HepG2 (cell line): Measurements from ENCODE around the gene PDE9A. TPM values are rescaled to one million over a fixed set of nuclear protein-coding genes. Genes with fewer than 3 reads are reported as not detected.

Experiments
- CHD2 ChIP-seq: IDR thresholded peaks from 2 replicates; pipeline ENCODE4 v1.6.1; 2011; ENCODE audit warnings: low read depth, low read length, improper control_type of control experiment
- DZIP1 ChIP-seq: sonication (generic); formaldehyde crosslinking; IDR thresholded peaks from 2 replicates; pipeline ENCODE4 v1.5.0; 2020; ENCODE audit warnings: mild to moderate bottlenecking, missing genetic modification reagents
- E2F2 ChIP-seq: sonication (generic); formaldehyde crosslinking; IDR thresholded peaks from 2 replicates; pipeline ENCODE4 v1.4.0; 2020; ENCODE audit warnings: missing genetic modification reagents, borderline replicate concordance
- HDAC2 ChIP-seq: sonication (generic); formaldehyde crosslinking; IDR thresholded peaks from 2 replicates; pipeline ENCODE4 v1.4.0; 2020; ENCODE audit warnings: missing genetic modification reagents
- HMG20A ChIP-seq: IDR thresholded peaks from 2 replicates; pipeline ENCODE4 v1.6.1; 2016; ENCODE audit warnings: borderline replicate concordance
- MED1 ChIP-seq: sonication (generic); formaldehyde crosslinking; IDR thresholded peaks from 2 replicates; pipeline ENCODE4 v1.4.0; 2020; ENCODE audit warnings: missing genetic modification reagents
- RARA ChIP-seq: IDR thresholded peaks from 2 replicates; pipeline ENCODE4 v1.6.1; 2016; ENCODE audit warnings: missing genetic modification reagents, missing compliant biosample characterization
- SAP130 ChIP-seq: IDR thresholded peaks from 2 replicates; pipeline ENCODE4 v1.6.1; 2016; ENCODE audit warnings: low read depth
- SOX6 ChIP-seq, 2 experiments: fragments of 450-650 bp in 1 of 2; sonication (generic) in 1 of 2; formaldehyde crosslinking in 1 of 2; IDR thresholded peaks; 2 replicates each; pipeline versions ENCODE4 v1.4.0 to v1.6.1; 2017 to 2020; ENCODE audit warnings: antibody characterized with exemption in 1 of 2, mild to moderate bottlenecking in 1 of 2, missing genetic modification reagents in 1 of 2
- TARDBP ChIP-seq: sonication (generic); formaldehyde crosslinking; IDR thresholded peaks from 2 replicates; pipeline ENCODE4 v1.8.0; 2022; ENCODE audit warnings: mild to moderate bottlenecking, missing genetic modification reagents
- TMF1 ChIP-seq: sonication (generic); formaldehyde crosslinking; IDR thresholded peaks from 2 replicates; pipeline ENCODE4 v1.8.1; 2022; ENCODE audit warnings: low read depth, missing genetic modification reagents
- ZBTB7B ChIP-seq: sonication (generic); formaldehyde crosslinking; IDR thresholded peaks from 2 replicates; pipeline ENCODE4 v1.4.0; 2020; ENCODE audit warnings: missing genetic modification reagents
- ZFX ChIP-seq: sonication (generic); formaldehyde crosslinking; IDR thresholded peaks from 2 replicates; pipeline ENCODE4 v1.4.0; 2020; ENCODE audit warnings: mild to moderate bottlenecking, low read depth, missing genetic modification reagents, moderate library complexity
- ZNF124 ChIP-seq: sonication (generic); formaldehyde crosslinking; IDR thresholded peaks from 2 replicates; pipeline ENCODE4 v1.4.0; 2020; ENCODE audit warnings: missing genetic modification reagents
- ZNF136 ChIP-seq: sonication (generic); formaldehyde crosslinking; IDR thresholded peaks from 2 replicates; pipeline ENCODE4 v1.8.1; 2022; ENCODE audit warnings: low read depth, mild to moderate bottlenecking, moderate library complexity, missing genetic modification reagents
- ZNF292 ChIP-seq: sonication (generic); formaldehyde crosslinking; IDR thresholded peaks from 2 replicates; pipeline ENCODE4 v1.8.1; 2022; ENCODE audit warnings: mild to moderate bottlenecking, low read depth, missing genetic modification reagents, borderline replicate concordance
- ZNF382 ChIP-seq: sonication (generic); formaldehyde crosslinking; IDR thresholded peaks from 2 replicates; pipeline ENCODE4 v1.5.0; 2020; ENCODE audit warnings: missing genetic modification reagents, mild to moderate bottlenecking, borderline replicate concordance
- ZNF724P ChIP-seq: sonication (generic); formaldehyde crosslinking; IDR thresholded peaks from 2 replicates; pipeline ENCODE4 v1.8.0; 2022; ENCODE audit warnings: missing genetic modification reagents, borderline replicate concordance
- polyA plus RNA-seq, 8 experiments: library from polyadenylated mRNA; depleted of rRNA in 3 of 8; stranded (reverse) in 7 of 8; unstranded in 1 of 8; fragments of >200 nt; fragmentation: Illumina TruSeq in 4 of 8; extraction: Trizol in 4 of 8; gene quantifications; 2 replicates each; pipeline versions ENCODE4 v1.2.1 to v1.2.3, GENCODE V29; 2011 to 2016; ENCODE audit warnings: low read depth in 4 of 8, missing spikeins in 1 of 8, mixed read lengths in 1 of 8; ENCODE audit not compliant: insufficient read depth in 1 of 8
- total RNA-seq, 5 experiments: library from RNA; depleted of rRNA; stranded (reverse); fragments of >200 nt; fragmentation: Illumina TruSeq; extraction: Trizol; gene quantifications; 2 replicates each; pipeline ENCODE4 v1.2.3, GENCODE V29; 2016; ENCODE audit warnings: low read depth in 1 of 5
- TF ChIP-seq, protein P1 (sequence below): IDR thresholded peaks from 2 replicates; pipeline ENCODE4 v1.6.1; 2012; ENCODE audit warnings: inconsistent platforms
- TF ChIP-seq, protein P2 (sequence below): IDR thresholded peaks from 2 replicates; pipeline ENCODE4 v1.6.1; 2016; ENCODE audit warnings: missing compliant biosample characterization, missing genetic modification reagents, borderline replicate concordance
- TF ChIP-seq, protein P3 (sequence below): sonication (generic); formaldehyde crosslinking; IDR thresholded peaks from 2 replicates; pipeline ENCODE4 v1.5.1; 2020; ENCODE audit warnings: mild to moderate bottlenecking, moderate library complexity, missing genetic modification reagents
- TF ChIP-seq, protein P4 (sequence below): sonication (generic); formaldehyde crosslinking; IDR thresholded peaks from 2 replicates; pipeline ENCODE4 v1.4.0; 2020; ENCODE audit warnings: missing genetic modification reagents

PDE9A gene
- total and polyA plus RNA-seq, 2 of the 13 experiments (the other 11 are each of a cell fraction or from before 2014, with no cell fraction given): 4.6 to 19.7 TPM

DNA sequence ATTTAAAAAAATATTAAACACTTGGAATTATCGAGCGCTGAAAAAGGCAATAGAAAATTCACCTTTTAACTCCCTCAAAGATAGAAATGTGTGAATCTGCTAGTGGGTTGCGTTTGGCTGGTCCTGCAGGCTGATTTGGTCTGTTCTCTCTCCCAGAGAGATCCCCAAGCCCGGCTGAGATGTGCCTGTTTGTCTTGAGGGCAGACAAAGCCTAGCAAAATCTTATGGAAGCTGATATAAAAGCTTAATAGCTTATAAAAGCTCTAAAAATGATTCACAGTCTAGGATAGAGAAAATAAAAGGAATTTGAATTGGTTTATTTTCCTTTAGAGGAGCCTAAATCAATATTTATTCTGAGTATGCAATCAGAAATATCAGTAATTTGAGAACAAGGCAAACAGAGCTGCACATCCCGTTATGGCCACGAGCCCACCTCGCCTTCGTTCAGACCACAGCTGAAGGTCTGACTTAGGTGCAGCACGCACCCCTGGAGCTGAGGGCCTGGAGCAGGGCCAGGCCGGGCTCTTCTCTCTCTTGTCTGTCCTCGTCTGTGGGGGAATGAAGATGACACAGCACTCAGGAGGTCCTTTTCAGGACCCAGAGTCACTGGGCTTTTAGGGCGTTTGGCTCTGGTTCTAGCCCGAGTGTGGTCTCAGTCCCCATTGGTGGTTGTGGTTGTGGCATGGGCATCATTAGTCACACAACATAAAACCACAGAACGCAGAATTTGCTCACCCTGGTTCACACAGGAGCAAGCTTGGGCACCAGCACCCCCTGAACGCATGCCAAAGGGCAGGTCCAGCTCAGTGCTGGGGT is 18.6 kb downstream of the PDE9A start (continued):
- TF ChIP-seq ZNF136 (CRISPR knock-in tag) (no peak), E2F2 (CRISPR knock-in tag) (no peak), HMG20A (CRISPR knock-in tag) (peak; percentile 77; the same call in 1 of the 2 replicates), ZNF124 (CRISPR knock-in tag) (no peak), ZFX (CRISPR knock-in tag) (peak; percentile 28; the same call in 1 of the 2 replicates), CHD2 (no peak), ZNF724P (CRISPR knock-in tag) (peak; percentile 57; the same call in 1 of the 2 replicates), TARDBP (CRISPR knock-in tag) (0 out of 2 replicates have a peak, but pooled peaks have one; percentile 24), DZIP1 (CRISPR knock-in tag) (no peak), ZNF292 (CRISPR knock-in tag) (no peak), RARA (CRISPR knock-in tag) (peak; percentile 48), SOX6 (IDR thresholded peaks at IDR 0.05) (no peak), SOX6 (CRISPR knock-in tag; IDR thresholded peaks at IDR 0.05) (peak; percentile 51), ZBTB7B (CRISPR knock-in tag) (0 out of 2 replicates have a peak, but pooled peaks have one; percentile 49), MED1 (CRISPR knock-in tag) (peak; percentile 47; the same call in 1 of the 2 replicates), HDAC2 (CRISPR knock-in tag) (peak; percentile 47; the same call in 1 of the 2 replicates), TMF1 (CRISPR knock-in tag) (no peak), ZNF382 (CRISPR knock-in tag) (no peak), SAP130 (CRISPR knock-in tag) (peak; percentile 57)
- TF ChIP-seq, protein P1, sequence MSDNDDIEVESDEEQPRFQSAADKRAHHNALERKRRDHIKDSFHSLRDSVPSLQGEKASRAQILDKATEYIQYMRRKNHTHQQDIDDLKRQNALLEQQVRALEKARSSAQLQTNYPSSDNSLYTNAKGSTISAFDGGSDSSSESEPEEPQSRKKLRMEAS: peak; percentile 58; the same call in 1 of the 2 replicates
- TF ChIP-seq, protein P2, sequence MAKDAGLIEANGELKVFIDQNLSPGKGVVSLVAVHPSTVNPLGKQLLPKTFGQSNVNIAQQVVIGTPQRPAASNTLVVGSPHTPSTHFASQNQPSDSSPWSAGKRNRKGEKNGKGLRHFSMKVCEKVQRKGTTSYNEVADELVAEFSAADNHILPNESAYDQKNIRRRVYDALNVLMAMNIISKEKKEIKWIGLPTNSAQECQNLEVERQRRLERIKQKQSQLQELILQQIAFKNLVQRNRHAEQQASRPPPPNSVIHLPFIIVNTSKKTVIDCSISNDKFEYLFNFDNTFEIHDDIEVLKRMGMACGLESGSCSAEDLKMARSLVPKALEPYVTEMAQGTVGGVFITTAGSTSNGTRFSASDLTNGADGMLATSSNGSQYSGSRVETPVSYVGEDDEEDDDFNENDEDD (CRISPR knock-in tag): peak; percentile 52; the same call in 1 of the 2 replicates
- TF ChIP-seq, protein P3, sequence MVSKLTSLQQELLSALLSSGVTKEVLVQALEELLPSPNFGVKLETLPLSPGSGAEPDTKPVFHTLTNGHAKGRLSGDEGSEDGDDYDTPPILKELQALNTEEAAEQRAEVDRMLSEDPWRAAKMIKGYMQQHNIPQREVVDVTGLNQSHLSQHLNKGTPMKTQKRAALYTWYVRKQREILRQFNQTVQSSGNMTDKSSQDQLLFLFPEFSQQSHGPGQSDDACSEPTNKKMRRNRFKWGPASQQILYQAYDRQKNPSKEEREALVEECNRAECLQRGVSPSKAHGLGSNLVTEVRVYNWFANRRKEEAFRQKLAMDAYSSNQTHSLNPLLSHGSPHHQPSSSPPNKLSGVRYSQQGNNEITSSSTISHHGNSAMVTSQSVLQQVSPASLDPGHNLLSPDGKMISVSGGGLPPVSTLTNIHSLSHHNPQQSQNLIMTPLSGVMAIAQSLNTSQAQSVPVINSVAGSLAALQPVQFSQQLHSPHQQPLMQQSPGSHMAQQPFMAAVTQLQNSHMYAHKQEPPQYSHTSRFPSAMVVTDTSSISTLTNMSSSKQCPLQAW (CRISPR knock-in tag): 0 out of 2 replicates have a peak, but pooled peaks have one; percentile 36
- TF ChIP-seq, protein P4, sequence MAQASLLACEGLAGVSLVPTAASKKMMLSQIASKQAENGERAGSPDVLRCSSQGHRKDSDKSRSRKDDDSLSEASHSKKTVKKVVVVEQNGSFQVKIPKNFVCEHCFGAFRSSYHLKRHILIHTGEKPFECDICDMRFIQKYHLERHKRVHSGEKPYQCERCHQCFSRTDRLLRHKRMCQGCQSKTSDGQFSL: no peak
